ENCODE results near the gene MTNR1B. TPM values are rescaled to one million over a fixed set of nuclear protein-coding genes. Genes with fewer than 3 reads are reported as not detected.

The MTNR1B gene
- total and polyA plus RNA-seq, 4 donors = not detected

GRCh38 chr11:92975285-92975684 is 5.8 kb downstream of the MTNR1B start:
- TF ChIP-seq TAF1 (conservative IDR thresholded peaks at IDR 0.05) (no peak), EGR1 (IDR thresholded peaks at IDR 0.05; ENCODE audit: low read depth in 2 of 2) (no peak), HNF4A (conservative IDR thresholded peaks at IDR 0.05) (no peak), ATF3 (IDR thresholded peaks at IDR 0.05) (no peak), NR2F2 (IDR thresholded peaks at IDR 0.05) (no peak), HNF4G (IDR thresholded peaks at IDR 0.05) (no peak), JUND (IDR thresholded peaks at IDR 0.05) (no peak)
- TF ChIP-seq, protein P1, sequence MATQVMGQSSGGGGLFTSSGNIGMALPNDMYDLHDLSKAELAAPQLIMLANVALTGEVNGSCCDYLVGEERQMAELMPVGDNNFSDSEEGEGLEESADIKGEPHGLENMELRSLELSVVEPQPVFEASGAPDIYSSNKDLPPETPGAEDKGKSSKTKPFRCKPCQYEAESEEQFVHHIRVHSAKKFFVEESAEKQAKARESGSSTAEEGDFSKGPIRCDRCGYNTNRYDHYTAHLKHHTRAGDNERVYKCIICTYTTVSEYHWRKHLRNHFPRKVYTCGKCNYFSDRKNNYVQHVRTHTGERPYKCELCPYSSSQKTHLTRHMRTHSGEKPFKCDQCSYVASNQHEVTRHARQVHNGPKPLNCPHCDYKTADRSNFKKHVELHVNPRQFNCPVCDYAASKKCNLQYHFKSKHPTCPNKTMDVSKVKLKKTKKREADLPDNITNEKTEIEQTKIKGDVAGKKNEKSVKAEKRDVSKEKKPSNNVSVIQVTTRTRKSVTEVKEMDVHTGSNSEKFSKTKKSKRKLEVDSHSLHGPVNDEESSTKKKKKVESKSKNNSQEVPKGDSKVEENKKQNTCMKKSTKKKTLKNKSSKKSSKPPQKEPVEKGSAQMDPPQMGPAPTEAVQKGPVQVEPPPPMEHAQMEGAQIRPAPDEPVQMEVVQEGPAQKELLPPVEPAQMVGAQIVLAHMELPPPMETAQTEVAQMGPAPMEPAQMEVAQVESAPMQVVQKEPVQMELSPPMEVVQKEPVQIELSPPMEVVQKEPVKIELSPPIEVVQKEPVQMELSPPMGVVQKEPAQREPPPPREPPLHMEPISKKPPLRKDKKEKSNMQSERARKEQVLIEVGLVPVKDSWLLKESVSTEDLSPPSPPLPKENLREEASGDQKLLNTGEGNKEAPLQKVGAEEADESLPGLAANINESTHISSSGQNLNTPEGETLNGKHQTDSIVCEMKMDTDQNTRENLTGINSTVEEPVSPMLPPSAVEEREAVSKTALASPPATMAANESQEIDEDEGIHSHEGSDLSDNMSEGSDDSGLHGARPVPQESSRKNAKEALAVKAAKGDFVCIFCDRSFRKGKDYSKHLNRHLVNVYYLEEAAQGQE (IDR thresholded peaks at IDR 0.05) = no peak
- TF ChIP-seq, protein P2, sequence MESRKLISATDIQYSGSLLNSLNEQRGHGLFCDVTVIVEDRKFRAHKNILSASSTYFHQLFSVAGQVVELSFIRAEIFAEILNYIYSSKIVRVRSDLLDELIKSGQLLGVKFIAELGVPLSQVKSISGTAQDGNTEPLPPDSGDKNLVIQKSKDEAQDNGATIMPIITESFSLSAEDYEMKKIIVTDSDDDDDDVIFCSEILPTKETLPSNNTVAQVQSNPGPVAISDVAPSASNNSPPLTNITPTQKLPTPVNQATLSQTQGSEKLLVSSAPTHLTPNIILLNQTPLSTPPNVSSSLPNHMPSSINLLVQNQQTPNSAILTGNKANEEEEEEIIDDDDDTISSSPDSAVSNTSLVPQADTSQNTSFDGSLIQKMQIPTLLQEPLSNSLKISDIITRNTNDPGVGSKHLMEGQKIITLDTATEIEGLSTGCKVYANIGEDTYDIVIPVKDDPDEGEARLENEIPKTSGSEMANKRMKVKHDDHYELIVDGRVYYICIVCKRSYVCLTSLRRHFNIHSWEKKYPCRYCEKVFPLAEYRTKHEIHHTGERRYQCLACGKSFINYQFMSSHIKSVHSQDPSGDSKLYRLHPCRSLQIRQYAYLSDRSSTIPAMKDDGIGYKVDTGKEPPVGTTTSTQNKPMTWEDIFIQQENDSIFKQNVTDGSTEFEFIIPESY (IDR thresholded peaks at IDR 0.05) = no peak
- TF ChIP-seq, protein P3, sequence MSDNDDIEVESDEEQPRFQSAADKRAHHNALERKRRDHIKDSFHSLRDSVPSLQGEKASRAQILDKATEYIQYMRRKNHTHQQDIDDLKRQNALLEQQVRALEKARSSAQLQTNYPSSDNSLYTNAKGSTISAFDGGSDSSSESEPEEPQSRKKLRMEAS (IDR thresholded peaks at IDR 0.05) = no peak
- no peaks in the 10 kb centered on the region for H3K9me3 ChIP-seq (ENCODE audit: control insufficient read depth in 4 of 4, low read length in 3 of 4)
- peaks cover 0 to under 1% (median 0%) of the 10 kb centered on the region in 4 donors for H3K27me3 ChIP-seq (ENCODE audit: control insufficient read depth in 4 of 4, insufficient read depth in 4 of 4, low read length in 3 of 4)
- no peak overlapping the region for H3K9ac ChIP-seq (ENCODE audit: low read depth in 1 of 2, low read length in 2 of 2)
- WGBS = 93% methylated on average over 3 of the region's 3 CpGs
- H3K4me3 ChIP-seq (ENCODE audit: low read depth in 1 of 3, low read length in 3 of 3) = no peak overlapping the region
- no peak overlapping the region for H3K27ac ChIP-seq (ENCODE audit: low read depth in 1 of 2, low read length in 2 of 2)
- H3K4me1 ChIP-seq (ENCODE audit: control insufficient read depth in 4 of 4, insufficient read depth in 4 of 4, low read length in 3 of 4) = no peaks in the 10 kb centered on the region
- no peak for DNase-seq (ENCODE audit: low spot score)
- no peaks in the 10 kb centered on the region for H3K36me3 ChIP-seq (ENCODE audit: control insufficient read depth in 4 of 4, insufficient read depth in 3 of 4, low read depth in 1 of 4, low read length in 3 of 4)

GRCh38 chr11:92976681-92977080 is 7.2 kb downstream of the MTNR1B start:
- Histone ChIP-seq H3K27ac (ENCODE audit: low read depth in 1 of 2, low read length in 2 of 2) (no peak overlapping the region), H3K9ac (ENCODE audit: low read depth in 1 of 2, low read length in 2 of 2) (no peak overlapping the region), H3K36me3 (ENCODE audit: control insufficient read depth in 4 of 4, insufficient read depth in 3 of 4, low read depth in 1 of 4, low read length in 3 of 4) (no peaks in the 10 kb centered on the region)

More at GRCh38 chr11:92976681-92977080, 7.2 kb downstream of the MTNR1B start:
- no peak for DNase-seq (ENCODE audit: low spot score)
- no peaks in the 10 kb centered on the region for H3K27me3 ChIP-seq (ENCODE audit: control insufficient read depth in 4 of 4, insufficient read depth in 4 of 4, low read length in 3 of 4)
- no peak overlapping the region for H3K4me3 ChIP-seq (ENCODE audit: low read depth in 1 of 3, low read length in 3 of 3)
- H3K9me3 ChIP-seq (ENCODE audit: control insufficient read depth in 4 of 4, low read length in 3 of 4) = no peaks in the 10 kb centered on the region
- no peaks in the 10 kb centered on the region for H3K4me1 ChIP-seq (ENCODE audit: control insufficient read depth in 4 of 4, insufficient read depth in 4 of 4, low read length in 3 of 4)
- TF ChIP-seq EGR1 (IDR thresholded peaks at IDR 0.05; ENCODE audit: low read depth in 2 of 2) = no peak
- TF ChIP-seq, protein P4, sequence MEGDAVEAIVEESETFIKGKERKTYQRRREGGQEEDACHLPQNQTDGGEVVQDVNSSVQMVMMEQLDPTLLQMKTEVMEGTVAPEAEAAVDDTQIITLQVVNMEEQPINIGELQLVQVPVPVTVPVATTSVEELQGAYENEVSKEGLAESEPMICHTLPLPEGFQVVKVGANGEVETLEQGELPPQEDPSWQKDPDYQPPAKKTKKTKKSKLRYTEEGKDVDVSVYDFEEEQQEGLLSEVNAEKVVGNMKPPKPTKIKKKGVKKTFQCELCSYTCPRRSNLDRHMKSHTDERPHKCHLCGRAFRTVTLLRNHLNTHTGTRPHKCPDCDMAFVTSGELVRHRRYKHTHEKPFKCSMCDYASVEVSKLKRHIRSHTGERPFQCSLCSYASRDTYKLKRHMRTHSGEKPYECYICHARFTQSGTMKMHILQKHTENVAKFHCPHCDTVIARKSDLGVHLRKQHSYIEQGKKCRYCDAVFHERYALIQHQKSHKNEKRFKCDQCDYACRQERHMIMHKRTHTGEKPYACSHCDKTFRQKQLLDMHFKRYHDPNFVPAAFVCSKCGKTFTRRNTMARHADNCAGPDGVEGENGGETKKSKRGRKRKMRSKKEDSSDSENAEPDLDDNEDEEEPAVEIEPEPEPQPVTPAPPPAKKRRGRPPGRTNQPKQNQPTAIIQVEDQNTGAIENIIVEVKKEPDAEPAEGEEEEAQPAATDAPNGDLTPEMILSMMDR (IDR thresholded peaks at IDR 0.05; ENCODE audit: low read depth, low read length, missing input control) = no peak
- no peak for TF ChIP-seq SP1 (IDR thresholded peaks at IDR 0.05)
- TF ChIP-seq, protein P2 (IDR thresholded peaks at IDR 0.05) = no peak
- no peak for TF ChIP-seq YY1 (IDR thresholded peaks at IDR 0.05)
- TF ChIP-seq NR2F2 (IDR thresholded peaks at IDR 0.05) = no peak
- TF ChIP-seq, protein P1 (IDR thresholded peaks at IDR 0.05) = no peak
- TF ChIP-seq RAD21 (IDR thresholded peaks at IDR 0.05) = no peak
- TF ChIP-seq JUND (IDR thresholded peaks at IDR 0.05) = no peak
- TF ChIP-seq, protein P3 (IDR thresholded peaks at IDR 0.05) = no peak
- no peak for TF ChIP-seq RXRA (IDR thresholded peaks at IDR 0.05)

Data from liver (tissue), 9 donors.